ENCODE measurements around the gene PLSCR3. TPM values are rescaled to one million over a fixed set of nuclear protein-coding genes. Genes with fewer than 3 reads are reported as not detected.

Gene PLSCR3
- total RNA-seq, 4 donors from 2014 or later: 21.6 to 55.3 (median 40.7) TPM

GRCh38 chr17:7425316-7425715, 31.0 kb upstream of the PLSCR3 start, which contains the start of gene SPEM2:
Gene SPEM2 (plus strand): TSS chr17:7425616. CDS start chr17:7425689, 73 bp downstream.
- WGBS: 92% methylated on average over 6 of the region's 7 CpGs
- no peaks in the 10 kb centered on the region for H3K9me3 ChIP-seq
- no peak within 1 kb of the TSS for H3K4me3 ChIP-seq
- DNase-seq (ENCODE audit: low spot score in 2 of 2): no peak
- no peak within 1 kb of the TSS for H3K27ac ChIP-seq
- no peaks in the 10 kb centered on the region for H3K4me1 ChIP-seq
- no peak for TF ChIP-seq POLR2A (IDR thresholded peaks at IDR 0.05)
- TF ChIP-seq EP300 (IDR thresholded peaks at IDR 0.05): no peak
- TF ChIP-seq POLR2AphosphoS5 (IDR thresholded peaks at IDR 0.05): no peak
- no peaks in the 10 kb centered on the region for H3K27me3 ChIP-seq
- H3K36me3 ChIP-seq: no peaks in the 10 kb centered on the region

- H3K27ac ChIP-seq: no peak overlapping the region
- no peak overlapping the region for H3K4me3 ChIP-seq
- WGBS: 87% methylated on average over 4 of the region's 4 CpGs
- no peak for DNase-seq (ENCODE audit: low spot score in 2 of 2)
- H3K9me3 ChIP-seq: no peaks in the 10 kb centered on the region
- no peak for TF ChIP-seq POLR2AphosphoS5 (IDR thresholded peaks at IDR 0.05)
- TF ChIP-seq CTCF (IDR thresholded peaks at IDR 0.05): no peak
- TF ChIP-seq EP300 (IDR thresholded peaks at IDR 0.05): no peak
- no peak for TF ChIP-seq POLR2A (IDR thresholded peaks at IDR 0.05)
- H3K27me3 ChIP-seq: no peaks in the 10 kb centered on the region
- H3K4me1 ChIP-seq: no peaks in the 10 kb centered on the region
- no peaks in the 10 kb centered on the region for H3K36me3 ChIP-seq
Measured at GRCh38 chr17:7423679-7424078, 29.4 kb upstream of the PLSCR3 start.

- WGBS: 91% methylated on average over 13 of the region's 16 CpGs
Measured at GRCh38 chr17:7421186-7421585, 26.9 kb upstream of the PLSCR3 start.

GRCh38 chr17:7419819-7420610, 25.7 kb upstream of the PLSCR3 start, which contains the start of gene SPEM1:
Gene SPEM1 (plus strand): TSS chr17:7420324. CDS start chr17:7420385, 61 bp downstream.
- Histone ChIP-seq H3K4me3 (no peak within 1 kb of the TSS), H3K27me3 (no peaks in the 10 kb centered on the region), H3K36me3 (peaks cover 23% of the 10 kb centered on the region), H3K4me1 (no peaks in the 10 kb centered on the region), H3K9me3 (no peaks in the 10 kb centered on the region), H3K27ac (no peak within 1 kb of the TSS)
- DNase-seq (ENCODE audit: low spot score in 2 of 2): no peak
- TF ChIP-seq POLR2AphosphoS5 (IDR thresholded peaks at IDR 0.05) (no peak), CTCF (IDR thresholded peaks at IDR 0.05) (no peak)
- WGBS: 83% methylated on average over 16 of the region's 17 CpGs

More at GRCh38 chr17:7421186-7421585, 26.9 kb upstream of the PLSCR3 start:
- peaks cover 15% of the 10 kb centered on the region for H3K36me3 ChIP-seq
- H3K4me3 ChIP-seq: no peak overlapping the region
- no peak overlapping the region for H3K27ac ChIP-seq
- H3K9me3 ChIP-seq: no peaks in the 10 kb centered on the region
- no peaks in the 10 kb centered on the region for H3K27me3 ChIP-seq
- H3K4me1 ChIP-seq: no peaks in the 10 kb centered on the region
- TF ChIP-seq EP300 (IDR thresholded peaks at IDR 0.05) (no peak), POLR2AphosphoS5 (IDR thresholded peaks at IDR 0.05) (no peak), POLR2A (IDR thresholded peaks at IDR 0.05) (no peak), CTCF (IDR thresholded peaks at IDR 0.05) (no peak)
- peak in 1 of 2 donors; percentile 55 for DNase-seq (ENCODE audit: low spot score in 2 of 2)

- H3K27me3 ChIP-seq: no peaks in the 10 kb centered on the region
- 71% methylated on average over 16 of the region's 18 CpGs for WGBS
- H3K27ac ChIP-seq: no peak overlapping the region
- no peaks in the 10 kb centered on the region for H3K9me3 ChIP-seq
- peaks cover 27% of the 10 kb centered on the region for H3K36me3 ChIP-seq
- TF ChIP-seq CTCF (IDR thresholded peaks at IDR 0.05) (no peak), EP300 (IDR thresholded peaks at IDR 0.05) (no peak), POLR2A (IDR thresholded peaks at IDR 0.05) (no peak), POLR2AphosphoS5 (IDR thresholded peaks at IDR 0.05) (no peak)
- H3K4me3 ChIP-seq: no peak overlapping the region
- no peaks in the 10 kb centered on the region for H3K4me1 ChIP-seq
- DNase-seq (ENCODE audit: low spot score in 2 of 2): peak in 1 of 2 donors; percentile 51
Measured at GRCh38 chr17:7418472-7419152, 24.3 kb upstream of the PLSCR3 start.
